ENCODE measurements around the gene CENPH.
A peak's percentile ranks its signal among the peaks of the same experiment; 100 is the strongest.
"Not testable (repeated sequence)": the region's sequence is repeated elsewhere in the genome, so short reads cannot be mapped to it uniquely, and the experiment has no call there.

Gene CENPH

DNA sequence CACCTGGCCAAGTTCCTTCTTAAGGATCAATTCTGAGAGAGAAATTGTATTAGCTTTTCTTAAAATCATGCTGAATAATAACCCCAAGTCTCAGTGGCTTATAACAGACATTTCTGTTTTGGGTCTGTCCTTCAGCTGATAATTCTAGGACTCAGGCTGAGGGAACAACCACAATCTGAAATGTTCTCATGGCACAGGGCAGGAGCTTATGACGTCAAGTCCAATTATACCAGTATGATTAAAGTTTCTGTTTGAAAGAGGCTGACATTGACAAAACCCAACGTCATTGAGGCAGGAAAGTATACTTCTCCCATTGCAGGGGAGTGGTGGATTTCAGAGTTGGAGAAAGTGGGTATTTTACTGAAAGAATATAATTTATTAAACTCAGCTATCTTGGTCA is 21.8 kb downstream of the CENPH start:
- DNase-seq: no peak

DNA sequence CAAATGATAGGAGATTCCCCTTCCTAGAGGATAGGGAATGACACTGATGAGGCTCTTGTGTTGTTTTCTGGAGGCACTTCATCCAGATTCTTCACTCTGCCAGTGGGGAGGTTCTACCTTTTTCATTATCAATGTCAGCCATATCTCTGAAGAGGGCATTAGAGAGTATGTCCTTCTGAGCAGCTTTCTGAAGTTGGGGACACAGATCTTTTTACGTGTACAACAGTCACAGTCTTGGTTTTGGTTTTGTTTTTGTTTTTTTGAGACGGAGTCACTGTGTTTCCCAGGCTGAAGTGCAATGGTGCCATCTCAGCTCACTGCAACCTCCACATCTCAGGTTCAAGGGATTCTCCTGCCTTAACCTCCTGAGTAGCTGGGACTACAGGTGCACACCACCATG is 22.6 kb downstream of the CENPH start:
- DNase-seq: no peak

DNA sequence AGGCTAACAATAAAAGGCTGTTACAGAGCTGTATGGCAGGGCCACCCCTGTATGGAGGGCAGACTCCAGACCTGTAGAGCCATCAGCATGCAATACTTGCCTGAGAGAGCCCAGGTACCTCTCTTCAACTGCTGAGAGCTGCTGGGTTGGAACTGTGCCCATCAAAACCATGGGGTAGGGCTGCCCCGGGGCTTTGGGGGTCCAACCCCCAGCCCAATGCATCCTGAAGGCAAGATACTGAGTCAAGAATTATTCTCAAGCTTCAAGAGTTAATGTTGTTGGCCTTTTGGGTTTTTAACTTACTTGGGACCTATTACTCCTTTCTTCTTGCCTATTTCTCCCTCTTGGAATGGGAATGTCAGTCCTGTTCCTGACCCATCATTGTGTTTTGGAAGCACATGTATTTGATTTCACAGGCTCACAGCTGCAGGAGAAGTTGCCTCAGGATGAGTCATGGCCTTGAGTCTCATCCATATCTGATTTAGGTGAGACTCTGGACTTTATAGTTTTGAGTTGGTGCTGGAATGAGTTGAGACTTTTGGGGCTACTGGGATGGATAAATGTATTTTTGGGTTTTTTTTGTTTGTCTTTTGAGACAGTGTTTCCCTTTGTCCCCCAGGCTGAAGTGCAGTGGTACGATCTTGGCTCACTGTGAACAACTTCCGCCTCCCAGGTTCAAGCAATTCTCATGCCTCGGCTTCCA is 24.3 kb downstream of the CENPH start:
- no peak for DNase-seq

DNA sequence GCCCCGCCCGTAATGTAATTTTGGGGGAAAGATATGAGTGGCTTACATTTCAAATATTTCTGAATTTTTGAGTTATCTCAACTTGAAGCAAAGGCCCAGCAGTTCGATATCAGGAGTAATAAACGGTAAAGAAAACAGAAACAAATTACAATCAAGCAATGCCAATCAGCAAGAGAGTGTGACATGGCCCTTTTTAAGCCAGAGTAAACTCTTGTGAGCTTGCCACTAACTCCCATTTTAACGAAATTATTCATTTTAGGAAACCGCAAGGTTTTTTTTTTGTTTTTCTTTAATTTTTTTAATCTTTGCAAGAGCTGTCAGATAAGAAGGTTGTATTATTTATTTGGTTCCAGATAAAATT is 27.7 kb downstream of the CENPH start:
- DNase-seq: peak in 1 of 2 experiments; percentile 16

DNA sequence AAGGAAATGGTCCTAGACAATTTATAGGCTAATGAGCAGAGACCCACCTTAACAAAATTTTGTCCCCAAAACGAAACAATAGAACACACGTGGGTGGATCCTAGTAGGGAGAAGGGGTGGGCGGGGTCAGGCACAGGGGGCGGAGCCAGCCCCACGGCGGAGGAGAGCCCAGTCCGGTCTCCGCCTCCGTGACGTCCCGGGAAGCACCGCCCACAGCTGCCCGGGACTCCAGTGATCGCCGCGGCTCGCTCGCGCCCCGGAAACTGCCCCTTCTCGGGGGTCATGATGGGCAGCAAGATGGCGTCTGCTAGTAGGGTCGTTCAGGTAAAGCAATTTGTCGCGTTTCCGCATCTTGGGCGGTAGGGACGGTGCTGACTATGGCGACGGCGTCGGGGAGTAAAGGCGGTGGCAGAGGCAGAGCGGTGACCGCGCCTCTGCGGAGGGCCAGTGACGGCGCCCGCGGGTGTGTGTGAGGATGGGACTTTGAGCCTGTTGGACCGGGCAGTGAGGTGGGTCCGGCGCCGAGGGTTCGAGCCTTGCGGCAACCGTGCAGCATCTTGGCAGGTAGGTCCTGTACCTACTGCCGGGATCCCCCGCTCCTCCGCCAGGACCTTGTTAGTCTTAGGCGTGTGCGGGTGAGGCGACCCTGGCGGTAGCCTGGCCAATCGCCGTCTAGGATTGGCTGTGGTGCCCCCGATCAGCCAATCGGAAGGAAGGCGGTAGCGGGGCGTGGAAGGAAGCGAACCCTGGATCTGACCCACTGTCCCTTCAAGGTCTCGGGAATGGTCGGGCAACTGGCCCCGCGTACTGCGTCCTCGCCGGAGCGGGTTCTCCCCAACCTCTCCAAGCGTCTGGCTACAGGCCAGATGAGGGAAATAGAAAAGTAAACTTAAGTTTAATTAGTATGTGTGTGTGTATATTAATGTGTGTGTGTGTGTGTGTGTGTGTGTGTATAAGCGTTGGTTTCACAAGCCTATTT is 28.5 kb downstream of the CENPH start:
- peak; percentile 87 for DNase-seq

DNA sequence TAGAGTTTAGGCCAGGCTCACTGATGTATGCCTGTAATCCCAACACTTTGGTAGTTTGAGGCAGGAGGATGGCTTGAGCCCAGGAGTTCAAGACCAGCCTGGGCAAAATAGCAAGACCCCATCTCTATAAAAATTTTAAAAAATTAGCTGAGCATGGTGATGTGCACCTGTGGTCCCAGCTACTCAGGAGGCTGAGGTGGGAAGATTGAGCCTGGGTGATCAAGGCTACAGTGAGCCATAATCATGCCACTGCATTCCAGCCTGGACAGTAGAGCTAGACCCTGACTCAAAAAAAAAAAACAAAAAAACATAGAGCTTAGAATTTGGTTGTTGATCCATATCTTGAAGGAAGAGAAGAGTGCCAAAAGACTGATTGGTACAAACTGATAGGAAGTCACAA is 30.6 kb downstream of the CENPH start:
- no peak for DNase-seq

DNA sequence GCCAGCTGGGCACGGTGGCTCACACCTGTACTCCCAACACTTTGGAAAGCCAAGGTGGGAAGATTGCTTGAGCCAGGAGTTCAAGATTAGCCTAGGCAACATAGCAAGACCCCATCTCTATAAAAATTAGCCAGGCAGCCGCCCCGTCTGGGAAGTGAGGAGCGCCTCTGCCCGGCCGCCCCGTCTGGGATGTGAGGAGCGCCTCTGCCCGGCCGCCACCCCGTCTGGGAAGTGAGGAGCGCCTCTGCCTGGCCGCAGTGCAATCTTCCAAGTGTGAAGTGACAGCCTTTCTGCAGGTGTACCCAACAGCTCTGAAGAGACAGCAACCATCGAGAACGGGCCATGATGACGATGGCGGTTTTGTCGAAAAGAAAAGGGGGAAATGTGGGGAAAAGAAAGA is 31.0 kb downstream of the CENPH start:
- DNase-seq: not testable (repeated sequence)

DNA sequence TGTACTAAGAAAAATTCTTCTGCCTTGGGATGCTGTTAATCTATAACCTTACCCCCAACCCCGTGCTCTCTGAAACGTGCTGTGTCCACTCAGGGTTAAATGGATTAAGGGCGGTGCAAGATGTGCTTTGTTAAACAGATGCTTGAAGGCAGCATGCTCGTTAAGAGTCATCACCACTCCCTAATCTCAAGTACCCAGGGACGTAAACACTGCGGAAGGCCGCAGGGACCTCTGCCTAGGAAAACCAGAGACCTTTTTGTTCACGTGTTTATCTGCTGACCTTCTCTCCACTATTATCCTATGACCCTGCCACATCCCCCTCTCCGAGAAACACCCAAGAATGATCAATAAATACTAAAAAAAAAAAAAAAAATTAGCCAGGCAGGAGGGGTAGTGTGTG is 31.4 kb downstream of the CENPH start:
- not testable (repeated sequence) for DNase-seq

DNA sequence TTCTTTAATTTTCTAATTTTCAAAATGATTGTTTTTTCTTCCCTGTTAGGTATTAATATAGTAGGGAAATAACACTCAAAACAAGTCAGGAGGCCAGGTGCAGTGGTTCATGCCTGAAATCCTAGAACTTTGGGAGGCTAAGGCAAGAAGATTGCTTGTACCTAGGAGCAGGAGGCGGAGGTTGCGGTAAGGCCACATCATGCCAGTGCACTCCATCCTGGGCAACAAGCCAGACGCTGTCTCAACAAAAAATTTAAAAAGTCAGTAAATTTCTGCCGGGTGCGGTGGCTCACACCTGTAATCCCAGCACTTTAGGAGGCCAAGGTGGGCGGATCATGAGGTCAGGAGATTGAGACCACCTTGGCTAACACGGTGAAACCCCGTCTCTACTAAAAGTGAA is 35.1 kb downstream of the CENPH start:
- DNase-seq: no peak

DNA sequence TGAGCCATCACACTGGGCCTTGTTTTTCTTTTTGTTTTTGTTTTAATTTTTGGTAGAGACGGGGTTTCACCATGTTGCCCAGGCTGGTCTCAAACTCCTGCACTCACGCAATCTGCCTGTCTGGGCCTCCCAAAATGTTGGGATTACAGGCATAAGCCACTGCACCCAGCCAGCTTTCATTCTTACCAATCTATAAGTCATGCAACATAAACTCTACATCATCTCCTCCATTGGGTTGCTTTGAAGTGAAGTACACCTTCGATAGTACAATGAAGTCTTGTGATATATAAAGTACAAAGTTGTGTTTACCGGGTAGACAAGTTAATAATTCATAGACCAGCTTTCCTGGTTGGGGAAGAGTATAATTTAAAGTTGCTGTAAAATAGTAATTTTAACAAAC is 36.5 kb downstream of the CENPH start:
- DNase-seq: no peak

DNA sequence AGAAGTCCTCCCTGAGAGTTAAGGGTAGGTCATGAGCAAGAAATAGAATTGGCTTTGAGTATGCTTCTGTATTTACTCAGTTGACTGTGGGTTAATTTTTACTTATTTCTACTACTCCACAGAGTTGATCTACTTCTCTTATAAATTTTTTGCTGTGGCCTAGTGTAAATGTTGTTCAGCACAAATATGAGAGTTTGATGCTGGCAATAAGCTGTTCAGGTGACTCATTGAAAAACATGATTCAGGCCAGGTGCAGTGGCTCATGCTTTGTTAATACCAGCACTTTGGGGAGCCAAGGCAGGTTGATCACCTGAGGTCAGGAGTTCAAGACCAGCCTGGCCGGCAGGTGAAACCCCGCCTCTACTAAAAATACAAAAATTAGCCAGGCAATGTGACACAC is 40.8 kb downstream of the CENPH start:
- DNase-seq: no peak

DNA sequence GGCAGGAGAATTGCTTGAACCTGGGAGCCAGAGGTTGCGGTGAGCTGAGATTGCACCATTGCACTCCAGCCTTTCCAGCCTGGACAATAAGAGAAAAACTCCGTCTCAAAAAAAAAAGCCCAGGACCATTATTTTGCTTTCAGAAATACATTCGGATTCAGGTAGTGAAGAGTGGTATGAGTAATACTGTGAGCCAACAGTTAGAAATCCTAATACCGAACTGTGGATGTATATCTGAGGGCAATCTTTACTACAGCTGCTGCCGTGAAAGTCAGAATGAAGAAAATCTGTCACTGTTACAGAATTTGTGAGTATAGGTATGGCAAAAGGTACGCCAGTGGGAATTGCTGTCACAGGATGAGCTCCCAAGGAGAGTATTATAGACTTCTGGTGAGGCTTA is 41.9 kb downstream of the CENPH start:
- no peak for DNase-seq

DNA sequence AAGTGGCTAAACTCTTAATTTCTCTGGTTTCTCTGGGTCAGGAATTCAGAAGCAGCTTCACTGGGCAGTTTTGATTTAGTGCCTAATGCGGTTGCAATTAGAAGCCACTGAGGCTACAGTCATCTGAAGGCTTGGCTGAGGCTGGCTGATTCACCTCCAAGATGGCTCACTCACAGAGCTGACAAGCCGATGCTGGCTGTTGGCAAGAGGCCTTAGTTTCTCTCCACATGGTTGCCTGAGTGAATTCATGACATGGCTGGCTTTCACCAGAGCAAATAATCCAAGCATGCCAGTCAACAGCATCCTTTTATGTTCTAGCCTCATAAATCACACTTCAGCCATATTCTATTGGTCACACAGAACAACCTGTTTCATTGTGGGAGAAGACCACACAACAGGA is 42.5 kb downstream of the CENPH start:
- DNase-seq: no peak

DNA sequence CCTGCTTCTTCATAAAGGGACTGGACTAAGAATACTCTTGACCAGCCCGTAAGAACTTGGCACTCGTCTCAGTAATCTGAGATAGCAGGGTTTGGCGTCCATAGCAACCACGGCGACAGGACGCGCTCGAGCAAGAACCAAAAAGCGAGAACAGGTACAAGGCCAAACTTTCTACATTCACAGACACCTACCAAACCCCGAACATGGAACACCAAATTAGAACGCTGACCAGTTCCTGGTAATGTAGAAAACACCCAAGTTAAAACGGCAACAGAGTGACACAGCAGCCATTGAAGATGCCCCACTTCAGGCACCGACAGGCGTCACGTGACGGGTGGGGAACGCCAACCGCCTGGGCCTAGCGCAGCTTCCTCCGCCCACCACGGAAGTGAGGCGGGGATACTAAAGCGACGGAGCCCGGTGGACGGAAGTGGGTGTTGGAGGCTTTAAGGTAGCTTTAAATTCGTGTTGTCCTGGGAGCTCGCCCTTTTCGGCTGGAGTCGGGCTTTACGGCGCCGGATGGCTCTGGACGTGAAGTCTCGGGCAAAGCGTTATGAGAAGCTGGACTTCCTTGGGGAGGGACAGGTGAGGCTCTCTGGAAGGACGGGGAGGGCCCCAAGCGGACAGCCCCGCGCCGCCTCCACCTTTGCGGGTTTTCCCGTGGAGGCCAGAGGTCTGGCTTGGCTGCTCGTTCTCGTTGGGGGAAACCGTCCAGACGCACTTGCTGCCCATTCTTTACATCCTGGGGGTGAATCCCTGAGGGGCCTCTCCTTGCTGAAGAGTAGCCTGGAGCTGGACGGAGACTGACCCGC is 45.3 kb downstream of the CENPH start, which contains the start of gene CDK7:
TSS of gene CDK7 (plus strand) at position 430 of the 812 bp plus-strand sequence. CDS start at position 520, 90 bp downstream.
- peak; percentile 83 to 87 for DNase-seq

DNA sequence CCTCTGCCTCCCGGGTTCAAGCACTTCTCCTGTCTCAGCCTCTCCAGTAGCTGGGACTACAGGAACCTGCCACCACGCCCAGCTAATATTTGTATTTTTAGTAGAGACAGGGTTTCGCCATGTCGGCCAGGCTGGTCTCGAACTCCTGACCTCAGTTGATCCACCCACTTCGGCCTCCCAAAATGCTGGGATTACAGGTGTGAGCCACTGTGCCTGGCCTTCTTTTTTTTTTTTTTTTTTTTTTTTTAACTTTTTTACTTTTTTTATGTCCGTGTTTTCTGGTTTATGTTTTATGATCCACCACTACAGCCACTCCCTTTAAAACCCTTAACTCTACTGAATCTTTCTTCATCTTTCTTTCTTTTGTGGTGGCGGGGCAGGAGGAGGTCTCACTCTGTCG is 47.4 kb downstream of the CENPH start:
- not testable (repeated sequence) for DNase-seq

DNA sequence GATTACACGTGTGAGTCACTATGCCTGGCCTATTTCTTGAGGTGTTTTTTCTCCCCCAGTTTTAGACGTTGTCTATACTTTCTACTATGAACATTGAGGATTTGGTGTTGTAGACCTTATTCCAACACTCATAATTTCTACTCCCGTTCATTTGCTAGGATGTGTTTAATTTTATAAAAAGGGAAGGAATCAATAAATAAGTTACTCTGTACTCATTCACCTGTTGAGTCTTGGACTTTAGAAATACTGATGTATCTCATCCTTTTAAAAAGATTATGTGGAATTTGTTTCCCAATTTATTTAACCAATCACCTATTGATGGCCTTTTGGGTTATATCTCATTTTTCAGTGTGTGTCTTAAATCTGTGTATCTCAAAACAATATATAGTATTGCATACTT is 48.5 kb downstream of the CENPH start:
- DNase-seq: no peak

DNA sequence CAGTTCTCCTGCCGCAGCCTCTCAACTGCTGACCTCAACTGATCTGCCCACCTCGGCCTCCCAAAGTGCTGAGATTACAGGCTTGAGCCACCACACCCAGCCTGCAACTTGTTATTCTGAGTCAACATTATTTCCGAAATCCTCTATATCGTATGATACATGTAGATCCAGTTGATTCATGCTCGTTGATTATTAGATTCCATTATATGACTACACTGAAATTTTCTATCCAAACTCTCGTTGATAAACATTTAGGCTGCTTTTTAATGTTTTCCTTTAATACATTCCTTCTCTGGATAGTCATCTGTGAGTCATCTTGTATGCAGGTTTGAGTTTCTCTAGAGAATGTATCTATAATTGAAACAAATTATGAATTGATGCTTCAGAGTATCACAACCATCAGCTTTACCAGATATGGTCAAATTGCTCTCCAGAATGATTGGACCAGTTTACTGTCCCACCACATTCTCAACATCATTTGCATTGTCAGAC is 49.4 kb downstream of the CENPH start:
- DNase-seq: no peak

DNA sequence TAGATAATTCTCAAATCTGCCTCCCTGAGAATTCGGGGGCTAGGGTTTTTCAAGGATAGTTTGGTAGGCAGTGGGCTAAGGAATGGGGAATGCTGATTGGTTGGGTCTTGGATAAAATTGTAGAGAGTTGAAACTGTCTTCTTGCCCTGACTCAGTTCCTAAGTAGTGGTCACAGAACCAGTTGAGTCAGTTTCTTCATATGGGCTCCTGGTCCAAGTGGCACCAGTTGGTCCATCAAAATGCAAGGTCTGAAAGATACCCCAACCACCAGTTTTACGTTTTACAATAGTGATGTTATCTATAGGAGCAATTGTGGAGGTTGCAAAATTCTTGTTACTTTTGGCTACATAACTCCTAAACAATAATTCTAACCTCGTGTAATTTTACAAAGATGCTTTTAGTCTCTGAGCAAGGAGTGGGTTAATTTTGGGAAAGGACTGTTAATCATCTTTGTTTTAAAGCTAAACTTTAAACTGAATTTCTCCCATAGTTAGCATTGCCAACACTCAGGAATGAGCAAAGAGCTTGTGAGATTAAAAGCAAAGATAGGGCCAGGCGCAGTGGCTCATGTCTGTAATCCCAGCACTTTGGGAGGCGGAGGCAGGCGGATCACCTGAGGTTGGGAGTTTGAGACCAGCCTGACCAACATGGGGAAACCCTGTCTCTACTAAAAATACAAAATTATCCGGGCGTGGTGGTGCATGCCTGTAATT is 53.0 kb downstream of the CENPH start:
- DNase-seq: no peak

DNA sequence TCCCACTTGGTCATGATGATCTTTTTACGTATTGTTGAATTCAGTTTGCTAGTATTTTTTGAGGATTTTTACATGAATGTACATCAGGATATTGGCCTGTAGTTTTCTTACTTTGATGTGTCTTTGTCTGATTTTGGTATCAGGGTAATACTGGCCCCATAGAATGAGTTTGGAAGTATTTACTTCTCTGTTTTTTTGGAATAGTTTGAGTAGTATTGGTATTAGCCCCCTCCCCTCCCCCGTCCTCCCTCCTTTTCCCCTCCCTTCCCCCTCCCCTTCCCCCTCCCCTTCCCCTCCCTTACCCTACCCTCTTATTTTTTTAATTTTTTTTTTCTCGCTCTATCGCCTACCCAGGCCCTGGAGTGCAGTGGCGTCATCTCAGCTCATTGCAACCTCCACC is 55.6 kb downstream of the CENPH start:
- no peak for DNase-seq

DNA sequence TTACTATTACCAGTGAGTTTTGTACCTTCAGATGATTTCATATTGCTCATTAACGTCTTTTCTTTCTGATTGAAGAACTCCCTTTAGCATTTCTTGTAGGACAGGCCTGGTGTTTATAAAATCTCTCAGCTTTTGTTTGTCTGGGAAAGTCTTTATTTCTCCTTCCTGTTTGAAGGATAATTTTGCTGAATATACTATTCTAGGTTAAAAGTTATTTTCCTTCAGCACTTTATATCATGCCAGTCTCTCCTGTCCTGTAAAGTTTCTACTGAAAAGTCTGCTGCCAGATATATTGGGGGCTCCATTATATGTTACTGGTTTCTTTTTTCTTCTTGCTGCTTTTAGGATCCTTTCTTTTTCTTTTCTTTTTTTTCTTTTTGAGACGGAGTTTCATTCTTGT is 58.6 kb downstream of the CENPH start:
- DNase-seq: no peak

DNA sequence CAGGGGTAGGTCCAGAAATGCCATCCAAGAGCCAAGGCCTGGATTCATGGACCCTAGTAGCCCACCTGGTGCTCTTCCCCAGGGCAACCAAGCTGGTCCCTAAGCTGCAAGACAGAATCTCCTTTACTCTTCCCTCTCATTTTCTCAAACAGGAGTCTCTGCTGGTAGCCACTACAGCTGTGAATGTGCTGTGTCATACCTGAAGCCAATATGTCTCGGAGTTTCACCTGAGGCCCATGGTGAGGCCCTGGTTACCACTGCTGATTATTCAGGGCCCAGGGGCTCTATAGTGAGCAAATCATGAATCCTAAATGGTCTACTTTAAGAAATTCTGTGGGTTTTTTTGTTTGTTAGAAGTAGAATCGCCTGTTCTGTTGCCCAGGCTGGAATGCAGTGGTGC is 61.2 kb downstream of the CENPH start:
- no peak for DNase-seq

DNA sequence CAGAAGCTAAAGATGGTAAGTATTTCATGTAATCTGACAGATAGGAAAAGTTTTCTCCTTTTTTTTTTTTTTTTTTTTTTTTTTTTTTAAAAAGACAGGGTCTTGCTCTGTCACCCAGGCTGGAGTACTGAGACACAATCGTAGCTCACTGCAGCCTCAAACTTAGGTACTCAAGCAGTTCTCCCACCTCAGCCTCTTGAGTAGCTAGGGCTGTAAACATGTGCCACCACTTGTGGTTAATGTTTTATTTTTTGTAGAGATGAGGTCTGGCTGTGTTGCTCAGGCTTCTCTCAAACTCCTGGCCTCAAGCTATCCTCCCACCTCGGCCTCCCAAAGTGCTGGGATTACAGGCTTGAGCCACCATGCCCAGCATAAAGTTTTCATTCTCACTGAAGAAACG is 63.1 kb downstream of the CENPH start:
- DNase-seq: no peak

Measured in AML-193 (cell line).